ENCODE data around the gene RASSF4.

DNA sequence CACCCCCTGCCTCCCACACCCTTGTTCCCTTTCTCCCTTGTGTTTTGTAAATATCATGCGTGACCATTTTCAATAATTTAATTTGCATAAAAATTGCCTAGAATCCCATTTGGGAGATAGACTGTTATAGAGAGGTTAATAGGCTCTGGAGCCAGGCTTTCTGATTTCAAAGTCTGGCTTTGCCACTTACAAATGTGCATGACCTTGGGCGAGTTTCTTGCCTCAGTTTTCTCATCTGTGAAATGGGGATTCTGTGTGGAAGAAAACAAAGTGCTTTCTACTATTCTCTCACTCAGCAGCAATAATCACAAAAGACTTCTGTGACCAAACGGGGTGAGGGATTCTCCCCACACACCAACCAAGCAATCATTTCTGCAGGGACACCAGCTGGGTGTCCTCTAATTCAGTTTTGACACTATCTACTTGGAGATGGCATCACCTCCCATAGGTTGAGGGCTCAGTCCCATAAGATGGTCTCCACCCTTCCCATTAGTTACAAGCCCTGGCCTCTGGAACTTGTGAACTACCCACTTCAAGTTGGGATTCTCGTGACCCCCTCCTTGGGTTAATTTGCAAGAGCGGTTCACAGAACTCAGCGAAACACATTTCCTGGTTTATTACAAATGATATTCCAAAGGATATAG, 37.6 kb downstream of the RASSF4 start:
- TF ChIP-seq, protein P1, sequence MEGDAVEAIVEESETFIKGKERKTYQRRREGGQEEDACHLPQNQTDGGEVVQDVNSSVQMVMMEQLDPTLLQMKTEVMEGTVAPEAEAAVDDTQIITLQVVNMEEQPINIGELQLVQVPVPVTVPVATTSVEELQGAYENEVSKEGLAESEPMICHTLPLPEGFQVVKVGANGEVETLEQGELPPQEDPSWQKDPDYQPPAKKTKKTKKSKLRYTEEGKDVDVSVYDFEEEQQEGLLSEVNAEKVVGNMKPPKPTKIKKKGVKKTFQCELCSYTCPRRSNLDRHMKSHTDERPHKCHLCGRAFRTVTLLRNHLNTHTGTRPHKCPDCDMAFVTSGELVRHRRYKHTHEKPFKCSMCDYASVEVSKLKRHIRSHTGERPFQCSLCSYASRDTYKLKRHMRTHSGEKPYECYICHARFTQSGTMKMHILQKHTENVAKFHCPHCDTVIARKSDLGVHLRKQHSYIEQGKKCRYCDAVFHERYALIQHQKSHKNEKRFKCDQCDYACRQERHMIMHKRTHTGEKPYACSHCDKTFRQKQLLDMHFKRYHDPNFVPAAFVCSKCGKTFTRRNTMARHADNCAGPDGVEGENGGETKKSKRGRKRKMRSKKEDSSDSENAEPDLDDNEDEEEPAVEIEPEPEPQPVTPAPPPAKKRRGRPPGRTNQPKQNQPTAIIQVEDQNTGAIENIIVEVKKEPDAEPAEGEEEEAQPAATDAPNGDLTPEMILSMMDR (IDR thresholded peaks at IDR 0.05), result no peak
- TF ChIP-seq POLR2A (IDR thresholded peaks at IDR 0.05), result no peak
